GM18499 (cell line): Measurements from ENCODE around the gene PRICKLE2.

Experiments
- ATAC-seq: cut with Tn5 transposase; IDR thresholded peaks from one replicate; pipeline ENCODE4 v1.9.1; 2021; ENCODE audit warnings: moderate number of reproducible peaks; ENCODE audit not compliant: insufficient read depth, unreplicated experiment

Gene PRICKLE2

GRCh38 chr3:64224826-64225610 lies at the start of gene PRICKLE2:
Gene PRICKLE2, minus strand, starts transcription at chr3:64225466. Its CDS starts 26,539 bp downstream, at chr3:64198927.
- peak; percentile 88 for ATAC-seq

- no peak for ATAC-seq
Measured at GRCh38 chr3:64272842-64273241, 47.6 kb upstream of the PRICKLE2 start.

GRCh38 chr3:64272271-64272670 lies 47.0 kb upstream of the PRICKLE2 start:
- ATAC-seq, result no peak

GRCh38 chr3:64271631-64272030 lies 46.4 kb upstream of the PRICKLE2 start:
- no peak for ATAC-seq

- no peak for ATAC-seq
Measured at GRCh38 chr3:64270866-64271260, 45.6 kb upstream of the PRICKLE2 start.

- no peak for ATAC-seq
Measured at GRCh38 chr3:64270142-64270865, 45.0 kb upstream of the PRICKLE2 start.

- no peak for ATAC-seq
Measured at GRCh38 chr3:64268926-64269325, 43.7 kb upstream of the PRICKLE2 start.

GRCh38 chr3:64267721-64268604 lies 42.7 kb upstream of the PRICKLE2 start:
- ATAC-seq, result no peak

GRCh38 chr3:64266983-64267382 lies 41.7 kb upstream of the PRICKLE2 start:
- no peak for ATAC-seq

GRCh38 chr3:64266065-64266931 lies 41.0 kb upstream of the PRICKLE2 start:
- ATAC-seq, result no peak

- ATAC-seq, result no peak
Measured at GRCh38 chr3:64265646-64266045, 40.4 kb upstream of the PRICKLE2 start.

GRCh38 chr3:64264501-64265109 lies 39.3 kb upstream of the PRICKLE2 start:
- ATAC-seq, result no peak

GRCh38 chr3:64262574-64263114 lies 37.4 kb upstream of the PRICKLE2 start:
- ATAC-seq, result no peak

- no peak for ATAC-seq
Measured at GRCh38 chr3:64260431-64260830, 35.2 kb upstream of the PRICKLE2 start.

GRCh38 chr3:64259636-64260035 lies 34.4 kb upstream of the PRICKLE2 start:
- ATAC-seq, result no peak

GRCh38 chr3:64257100-64257755 lies 32.0 kb upstream of the PRICKLE2 start:
- ATAC-seq, result no peak

- ATAC-seq, result no peak
Measured at GRCh38 chr3:64255741-64256340, 30.6 kb upstream of the PRICKLE2 start.

- no peak for ATAC-seq
Measured at GRCh38 chr3:64254443-64254842, 29.2 kb upstream of the PRICKLE2 start.
